SJSA1 (cell line): Measurements from ENCODE around the gene PMAIP1. TPM values are rescaled to one million over a fixed set of nuclear protein-coding genes. Genes with fewer than 3 reads are reported as not detected.

Source experiments
- DNase-seq, 2 experiments: peaks; one replicate each; pipeline ENCODE4 v3.0.0-alpha.2; 2015 to 2020; ENCODE audit warnings: low spot score in 2 of 2, low read depth in 1 of 2
- H3K27ac ChIP-seq: fragments of 250-450 bp; sonication (Bioruptor Pico); 2 replicates; pipeline ENCODE4 v1.5.1; 2020; ENCODE audit warnings: mild to moderate bottlenecking, moderate library complexity
- H3K27me3 ChIP-seq: fragments of 250-450 bp; sonication (Bioruptor Pico); replicated peaks from 2 replicates; pipeline ENCODE4 v1.5.1; 2020; ENCODE audit warnings: mild to moderate bottlenecking, moderate library complexity
- H3K36me3 ChIP-seq: fragments of 250-450 bp; sonication (Bioruptor Pico); 2 replicates; pipeline ENCODE4 v1.5.1; 2020; ENCODE audit warnings: mild to moderate bottlenecking
- H3K4me1 ChIP-seq: fragments of 250-450 bp; sonication (Bioruptor Pico); replicated peaks from 2 replicates; pipeline ENCODE4 v1.6.1; 2021; ENCODE audit warnings: mild to moderate bottlenecking
- H3K4me3 ChIP-seq: fragments of 250-450 bp; sonication (Bioruptor Pico); 2 replicates; pipeline ENCODE4 v1.5.1; 2020; ENCODE audit warnings: mild to moderate bottlenecking
- H3K9me3 ChIP-seq: fragments of 250-450 bp; sonication (Bioruptor Pico); replicated peaks from 2 replicates; pipeline ENCODE4 v1.5.1; 2020; ENCODE audit warnings: mild to moderate bottlenecking
- total RNA-seq: library from RNA; depleted of rRNA; stranded (reverse); fragments of >200 nt; shearing (Covaris generic); gene quantifications from 2 replicates; pipeline ENCODE4 v1.2.3, GENCODE V29; 2014

The PMAIP1 gene
- total RNA-seq, 1 experiment from 2014 or later, result 31.7 TPM

DNA sequence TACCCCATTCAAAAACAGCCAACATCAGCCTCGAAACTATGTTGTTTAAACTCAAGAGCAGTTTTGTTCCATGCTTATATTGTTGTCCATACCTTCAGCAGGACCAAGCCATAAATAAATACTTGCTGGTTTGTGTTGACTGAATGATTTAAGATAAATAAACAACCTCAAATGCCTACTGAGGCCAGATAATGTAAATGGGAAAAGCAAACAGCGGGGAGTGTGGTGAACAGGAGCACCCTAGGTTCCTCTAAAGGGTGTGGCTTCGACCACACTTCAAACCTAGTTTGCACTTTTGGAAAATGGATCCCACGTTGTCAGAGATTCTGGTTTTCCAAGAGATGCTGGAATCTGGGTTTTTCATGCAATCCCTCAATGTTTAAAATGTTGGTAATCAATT, 1.7 kb upstream of the PMAIP1 start:
- no peaks in the 10 kb centered on the region for H3K9me3 ChIP-seq
- DNase-seq, result no peak
- no peak overlapping the region for H3K27ac ChIP-seq
- peaks cover 14% of the 10 kb centered on the region for H3K36me3 ChIP-seq
- no peak overlapping the region for H3K4me3 ChIP-seq
- H3K27me3 ChIP-seq, result no peaks in the 10 kb centered on the region
- H3K4me1 ChIP-seq, result peaks cover 23% of the 10 kb centered on the region

- Histone ChIP-seq H3K36me3 (peaks cover 20% of the 10 kb centered on the region), H3K27ac (peak overlapping the region; percentile 95), H3K4me3 (peak overlapping the region; percentile 68), H3K9me3 (no peaks in the 10 kb centered on the region), H3K4me1 (peaks cover 23% of the 10 kb centered on the region), H3K27me3 (no peaks in the 10 kb centered on the region)
- DNase-seq, result no peak
Observed at GRCh38 chr18:59898609-59899297, 1.0 kb upstream of the PMAIP1 start.

DNA sequence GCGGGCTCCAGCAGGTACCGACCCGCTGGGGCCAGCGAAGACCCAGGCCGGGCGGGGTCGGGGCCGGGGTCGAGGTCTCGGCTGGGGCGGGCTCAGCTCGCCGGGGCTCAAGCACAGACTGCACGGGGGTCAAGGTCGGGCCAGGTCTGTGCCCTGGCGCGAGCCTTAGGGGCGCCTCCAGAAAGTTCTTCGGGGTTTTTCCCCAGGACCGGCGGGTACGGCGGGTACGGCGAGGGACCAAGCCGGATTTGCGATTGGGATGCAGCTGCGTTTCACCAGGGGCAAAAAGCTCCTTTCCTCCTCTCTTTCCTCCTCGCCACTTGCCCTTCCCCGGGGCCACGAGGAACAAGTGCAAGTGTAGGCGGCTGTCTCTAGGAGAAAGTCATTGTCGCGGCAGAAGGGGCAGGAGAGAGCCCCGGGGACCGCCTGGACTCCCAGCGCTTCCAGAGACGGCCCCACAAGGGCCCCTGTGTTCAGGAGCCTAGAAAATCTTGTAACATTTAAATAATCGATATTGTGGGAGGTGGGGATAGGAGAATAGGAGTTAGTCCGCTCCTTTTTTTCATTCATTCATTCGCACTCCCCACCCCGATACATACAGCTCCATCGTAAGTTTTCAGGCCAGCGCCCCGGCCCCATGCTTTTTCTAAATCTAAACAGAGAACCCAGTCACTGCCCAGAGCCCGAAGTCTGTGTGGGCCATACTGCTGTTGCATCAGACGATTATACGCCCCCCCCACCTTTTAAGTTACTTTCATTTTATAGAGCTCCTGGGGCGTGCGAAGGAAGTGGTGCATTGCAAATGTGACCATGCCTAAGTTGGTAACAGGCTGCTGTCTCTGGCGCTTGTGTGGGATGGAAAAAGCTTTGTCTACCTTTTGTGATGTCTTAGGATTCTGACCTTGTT, 679 bp downstream of the PMAIP1 start:
- peak overlapping the region; percentile 68 for H3K4me3 ChIP-seq
- H3K27ac ChIP-seq, result peak overlapping the region; percentile 95
- peaks cover 25% of the 10 kb centered on the region for H3K36me3 ChIP-seq
- H3K9me3 ChIP-seq, result no peaks in the 10 kb centered on the region
- peak; percentile 67 to 79 for DNase-seq
- H3K27me3 ChIP-seq, result no peaks in the 10 kb centered on the region
- H3K4me1 ChIP-seq, result peaks cover 34% of the 10 kb centered on the region

DNA sequence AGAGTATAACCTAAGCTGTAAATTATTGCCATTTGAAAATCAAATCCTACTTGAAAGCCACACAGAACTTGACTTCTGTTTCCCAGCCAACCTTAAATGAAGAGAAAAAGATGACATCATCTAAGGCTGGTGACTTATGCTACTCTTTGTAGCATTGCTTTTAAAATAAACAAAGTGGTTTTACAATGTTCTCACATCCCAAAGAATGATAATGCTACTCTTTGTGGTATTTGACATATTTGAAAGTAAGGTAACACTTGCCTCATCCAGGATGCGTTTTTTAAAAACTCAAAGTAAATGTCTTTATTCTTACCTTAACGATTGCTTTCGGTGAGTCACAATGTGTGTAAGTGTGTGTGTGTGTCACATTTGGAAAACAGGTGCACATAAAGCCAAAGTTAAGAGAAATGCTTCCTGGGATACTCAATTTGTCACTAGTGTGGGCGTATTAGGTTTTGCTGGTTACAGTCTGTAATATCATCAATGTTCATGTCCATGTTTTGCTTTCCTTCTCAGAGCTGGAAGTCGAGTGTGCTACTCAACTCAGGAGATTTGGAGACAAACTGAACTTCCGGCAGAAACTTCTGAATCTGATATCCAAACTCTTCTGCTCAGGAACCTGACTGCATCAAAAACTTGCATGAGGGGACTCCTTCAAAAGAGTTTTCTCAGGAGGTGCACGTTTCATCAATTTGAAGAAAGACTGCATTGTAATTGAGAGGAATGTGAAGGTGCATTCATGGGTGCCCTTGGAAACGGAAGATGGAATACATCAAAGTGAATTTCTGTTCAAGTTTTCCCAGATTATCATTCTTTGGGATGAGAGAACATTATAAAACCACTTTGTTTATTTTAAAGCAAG, 2.6 kb downstream of the PMAIP1 start:
- H3K4me1 ChIP-seq, result peaks cover 43% of the 10 kb centered on the region
- peak overlapping the region; percentile 95 for H3K27ac ChIP-seq
- H3K27me3 ChIP-seq, result no peaks in the 10 kb centered on the region
- no peak overlapping the region for H3K4me3 ChIP-seq
- DNase-seq, result peak in 1 of 2 experiments; percentile 76
- peaks cover 25% of the 10 kb centered on the region for H3K36me3 ChIP-seq
- no peaks in the 10 kb centered on the region for H3K9me3 ChIP-seq

DNA sequence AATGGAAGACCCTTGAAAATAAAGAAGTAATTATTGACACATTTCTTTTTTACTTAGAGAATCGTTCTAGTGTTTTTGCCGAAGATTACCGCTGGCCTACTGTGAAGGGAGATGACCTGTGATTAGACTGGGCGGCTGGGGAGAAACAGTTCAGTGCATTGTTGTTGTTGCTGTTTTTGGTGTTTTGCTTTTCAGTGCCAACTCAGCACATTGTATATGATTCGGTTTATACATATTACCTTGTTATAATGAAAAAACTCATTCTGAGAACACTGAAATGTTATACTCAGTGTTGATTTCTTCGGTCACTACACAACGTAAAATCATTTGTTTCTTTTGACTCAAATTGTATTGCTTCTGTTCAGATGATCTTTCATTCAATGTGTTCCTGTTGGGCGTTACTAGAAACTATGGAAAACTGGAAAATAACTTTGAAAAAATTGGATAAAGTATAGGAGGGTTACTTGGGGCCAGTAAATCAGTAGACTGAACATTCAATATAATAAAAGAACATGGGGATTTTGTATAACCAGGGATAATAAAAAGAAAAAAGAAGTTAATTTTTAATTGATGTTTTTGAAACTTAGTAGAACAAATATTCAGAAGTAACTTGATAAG, 3.3 kb downstream of the PMAIP1 start:
- no peaks in the 10 kb centered on the region for H3K27me3 ChIP-seq
- H3K4me1 ChIP-seq, result peaks cover 46% of the 10 kb centered on the region
- peaks cover 25% of the 10 kb centered on the region for H3K36me3 ChIP-seq
- no peaks in the 10 kb centered on the region for H3K9me3 ChIP-seq
- no peak for DNase-seq
- H3K27ac ChIP-seq, result no peak overlapping the region
- H3K4me3 ChIP-seq, result no peak overlapping the region

DNA sequence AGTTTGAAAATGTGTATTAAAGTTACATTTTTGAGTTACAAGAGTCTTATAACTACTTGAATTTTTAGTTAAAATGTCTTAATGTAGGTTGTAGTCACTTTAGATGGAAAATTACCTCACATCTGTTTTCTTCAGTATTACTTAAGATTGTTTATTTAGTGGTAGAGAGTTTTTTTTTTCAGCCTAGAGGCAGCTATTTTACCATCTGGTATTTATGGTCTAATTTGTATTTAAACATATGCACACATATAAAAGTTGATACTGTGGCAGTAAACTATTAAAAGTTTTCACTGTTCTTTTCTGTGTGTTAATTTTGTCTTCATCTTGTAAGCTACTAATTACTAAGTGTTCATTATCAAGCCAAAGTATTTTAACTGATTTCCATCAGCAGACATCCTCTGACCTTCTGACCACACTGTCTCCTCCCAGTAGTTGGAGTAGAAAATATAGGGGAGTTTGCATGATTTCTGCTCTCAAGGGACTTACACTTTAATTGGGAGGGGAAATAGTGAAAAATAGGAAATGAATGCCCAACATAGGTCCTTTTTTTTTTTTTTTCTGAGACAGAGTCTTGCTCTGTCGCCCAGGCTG, 4.3 kb downstream of the PMAIP1 start:
- Histone ChIP-seq H3K36me3 (peaks cover 25% of the 10 kb centered on the region), H3K9me3 (no peaks in the 10 kb centered on the region), H3K27ac (no peak overlapping the region), H3K4me3 (no peak overlapping the region), H3K4me1 (peaks cover 46% of the 10 kb centered on the region), H3K27me3 (no peaks in the 10 kb centered on the region)
- DNase-seq, result no peak

GRCh38 chr18:59905686-59906091, 5.9 kb downstream of the PMAIP1 start:
- Histone ChIP-seq H3K27ac (no peak overlapping the region), H3K36me3 (peaks cover 18% of the 10 kb centered on the region), H3K9me3 (no peaks in the 10 kb centered on the region), H3K4me1 (peaks cover 58% of the 10 kb centered on the region), H3K4me3 (no peak overlapping the region), H3K27me3 (no peaks in the 10 kb centered on the region)
- DNase-seq, result no peak

- Histone ChIP-seq H3K4me1 (peaks cover 63% of the 10 kb centered on the region), H3K27me3 (no peaks in the 10 kb centered on the region), H3K36me3 (peaks cover 18% of the 10 kb centered on the region), H3K9me3 (no peaks in the 10 kb centered on the region), H3K27ac (no peak overlapping the region), H3K4me3 (no peak overlapping the region)
- DNase-seq, result no peak
Observed at GRCh38 chr18:59906203-59906602, 6.4 kb downstream of the PMAIP1 start.

GRCh38 chr18:59907172-59907571, 7.4 kb downstream of the PMAIP1 start:
- DNase-seq, result peak in 1 of 2 experiments; percentile 47

GRCh38 chr18:59907660-59908059, 7.9 kb downstream of the PMAIP1 start:
- H3K4me3 ChIP-seq, result no peak overlapping the region
- peaks cover 15% of the 10 kb centered on the region for H3K36me3 ChIP-seq
- H3K4me1 ChIP-seq, result peaks cover 58% of the 10 kb centered on the region
- peak overlapping the region; percentile 69 for H3K27ac ChIP-seq
- no peaks in the 10 kb centered on the region for H3K27me3 ChIP-seq
- DNase-seq, result no peak
- H3K9me3 ChIP-seq, result no peaks in the 10 kb centered on the region

More at GRCh38 chr18:59907172-59907571, 7.4 kb downstream of the PMAIP1 start:
- Histone ChIP-seq H3K4me1 (peaks cover 63% of the 10 kb centered on the region), H3K36me3 (peaks cover 18% of the 10 kb centered on the region), H3K4me3 (no peak overlapping the region), H3K27me3 (no peaks in the 10 kb centered on the region), H3K9me3 (no peaks in the 10 kb centered on the region), H3K27ac (peak overlapping the region; percentile 69)

DNA sequence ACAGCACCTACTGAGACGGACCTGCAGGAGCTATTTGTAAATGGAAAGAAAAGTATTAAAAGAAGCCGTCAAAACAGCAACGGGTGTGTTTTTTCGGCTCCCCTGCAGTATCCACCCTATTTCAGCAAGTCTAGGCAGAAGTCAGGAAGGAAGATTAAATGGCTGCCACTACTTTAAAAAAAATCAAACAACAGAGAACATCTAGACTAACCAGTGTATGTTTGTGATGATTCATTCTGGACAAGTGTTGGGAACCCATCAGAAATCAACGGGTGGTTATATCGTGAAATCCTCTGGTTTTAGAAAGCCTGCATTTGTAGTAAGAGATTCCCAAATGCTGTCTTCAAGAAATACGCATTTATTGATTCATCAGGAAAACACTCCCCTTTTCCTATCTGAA, 9.0 kb downstream of the PMAIP1 start:
- H3K27me3 ChIP-seq, result no peaks in the 10 kb centered on the region
- peaks cover 5% of the 10 kb centered on the region; the same call in 1 of the 2 replicates for H3K36me3 ChIP-seq
- H3K4me1 ChIP-seq, result peaks cover 56% of the 10 kb centered on the region
- H3K27ac ChIP-seq, result peak overlapping the region; percentile 15
- peaks cover 3% of the 10 kb centered on the region; the same call in 1 of the 2 replicates for H3K9me3 ChIP-seq
- peak in 1 of 2 experiments; percentile 49 for DNase-seq
- no peak overlapping the region for H3K4me3 ChIP-seq

GRCh38 chr18:59909289-59910036, 9.7 kb downstream of the PMAIP1 start:
- H3K4me3 ChIP-seq, result no peak overlapping the region
- H3K9me3 ChIP-seq, result peaks cover 3% of the 10 kb centered on the region; the same call in 1 of the 2 replicates
- no peaks in the 10 kb centered on the region for H3K36me3 ChIP-seq
- H3K27me3 ChIP-seq, result no peaks in the 10 kb centered on the region
- H3K4me1 ChIP-seq, result peaks cover 58% of the 10 kb centered on the region
- peak overlapping the region; percentile 15 for H3K27ac ChIP-seq
- peak in 1 of 2 experiments; percentile 34 for DNase-seq
